ENCODE results near the gene SP1.
"Not testable (repeated sequence)": the region's sequence is repeated elsewhere in the genome, so short reads cannot be mapped to it uniquely, and the experiment has no call there.

The SP1 gene

GRCh38 chr12:53365245-53365904, 14.6 kb upstream of the SP1 start:
- no peak for DNase-seq

- not testable (repeated sequence) for DNase-seq
Measured at GRCh38 chr12:53373554-53374133, 6.3 kb upstream of the SP1 start.

- DNase-seq = not testable (repeated sequence)
Measured at GRCh38 chr12:53374277-53374676, 5.7 kb upstream of the SP1 start.

GRCh38 chr12:53376747-53377146, 3.2 kb upstream of the SP1 start:
- no peak for DNase-seq

- DNase-seq = no peak
Measured at GRCh38 chr12:53378222-53378621, 1.8 kb upstream of the SP1 start.

- peak in 1 of 2 donors; percentile 10 for DNase-seq
Measured at GRCh38 chr12:53378724-53379388, 1.1 kb upstream of the SP1 start.

GRCh38 chr12:53379389-53380103, 430 bp upstream of the SP1 start:
- peak; percentile 100 for DNase-seq

- no peak for DNase-seq
Measured at GRCh38 chr12:53380794-53381730, 1.1 kb downstream of the SP1 start.

GRCh38 chr12:53381731-53382630, 2.0 kb downstream of the SP1 start:
- peak; percentile 59 to 66 for DNase-seq

- no peak for DNase-seq
Measured at GRCh38 chr12:53383258-53383657, 3.3 kb downstream of the SP1 start.

GRCh38 chr12:53386381-53386780, 6.4 kb downstream of the SP1 start:
- DNase-seq = not testable (repeated sequence)

GRCh38 chr12:53388932-53389331, 9.0 kb downstream of the SP1 start:
- DNase-seq = no peak

GRCh38 chr12:53389702-53390101, 9.7 kb downstream of the SP1 start:
- no peak for DNase-seq

- DNase-seq = no peak
Measured at GRCh38 chr12:53391724-53392123, 11.7 kb downstream of the SP1 start.

- no peak for DNase-seq
Measured at GRCh38 chr12:53399896-53400295, 19.9 kb downstream of the SP1 start.

- DNase-seq = not testable (repeated sequence)
Measured at GRCh38 chr12:53402351-53402750, 22.4 kb downstream of the SP1 start.

- no peak for DNase-seq
Measured at GRCh38 chr12:53402871-53403270, 22.9 kb downstream of the SP1 start.

GRCh38 chr12:53410951-53411350, 31.0 kb downstream of the SP1 start:
- DNase-seq = no peak

- DNase-seq = no peak
Measured at GRCh38 chr12:53413485-53414204, 33.7 kb downstream of the SP1 start.

- no peak for DNase-seq
Measured at GRCh38 chr12:53414756-53415417, 34.9 kb downstream of the SP1 start.
